IgD-negative memory B cell (primary cell): Measurements from ENCODE around the gene TMEM164. TPM values are rescaled to one million over a fixed set of nuclear protein-coding genes. Genes with fewer than 3 reads are reported as not detected.
A peak's percentile ranks its signal among the peaks of the same experiment; 100 is the strongest.

ENCODE experiments used
- H3K27ac Mint-ChIP-seq, 3 donors: one replicate each; pipeline ENCODE4 v1.8.0; 2020 to 2022; ENCODE audit warnings: mild to moderate bottlenecking in 3 of 3, mixed read lengths in 3 of 3, moderate library complexity in 1 of 3
- H3K27me3 Mint-ChIP-seq: one replicate; pipeline ENCODE4 v1.8.0; 2021; ENCODE audit warnings: mixed read lengths
- H3K36me3 Mint-ChIP-seq: one replicate; pipeline ENCODE4 v1.8.0; 2020; ENCODE audit warnings: mild to moderate bottlenecking, mixed read lengths
- H3K4me1 Mint-ChIP-seq, 3 donors: one replicate each; pipeline ENCODE4 v1.8.0; 2020 to 2022; ENCODE audit warnings: mixed read lengths in 3 of 3, mild to moderate bottlenecking in 1 of 3
- H3K4me3 Mint-ChIP-seq, 4 donors: one replicate each; pipeline ENCODE4 v1.8.0; 2020 to 2022; ENCODE audit warnings: mild to moderate bottlenecking in 4 of 4, mixed read lengths in 4 of 4, moderate library complexity in 3 of 4
- H3K9me3 Mint-ChIP-seq, 3 donors: one replicate each; pipeline ENCODE4 v1.8.0; 2020 to 2021; ENCODE audit warnings: mixed read lengths in 3 of 3, mild to moderate bottlenecking in 1 of 3
- polyA plus RNA-seq: library from polyadenylated mRNA; unstranded; fragments of 300-500 nt; fragmentation: Illumina TruSeq; gene quantifications from one replicate; pipeline ENCODE4 v1.2.3, GENCODE V29; 2021

Gene TMEM164
- polyA plus RNA-seq, 1 donor from 2014 or later, result 1.4 TPM

DNA sequence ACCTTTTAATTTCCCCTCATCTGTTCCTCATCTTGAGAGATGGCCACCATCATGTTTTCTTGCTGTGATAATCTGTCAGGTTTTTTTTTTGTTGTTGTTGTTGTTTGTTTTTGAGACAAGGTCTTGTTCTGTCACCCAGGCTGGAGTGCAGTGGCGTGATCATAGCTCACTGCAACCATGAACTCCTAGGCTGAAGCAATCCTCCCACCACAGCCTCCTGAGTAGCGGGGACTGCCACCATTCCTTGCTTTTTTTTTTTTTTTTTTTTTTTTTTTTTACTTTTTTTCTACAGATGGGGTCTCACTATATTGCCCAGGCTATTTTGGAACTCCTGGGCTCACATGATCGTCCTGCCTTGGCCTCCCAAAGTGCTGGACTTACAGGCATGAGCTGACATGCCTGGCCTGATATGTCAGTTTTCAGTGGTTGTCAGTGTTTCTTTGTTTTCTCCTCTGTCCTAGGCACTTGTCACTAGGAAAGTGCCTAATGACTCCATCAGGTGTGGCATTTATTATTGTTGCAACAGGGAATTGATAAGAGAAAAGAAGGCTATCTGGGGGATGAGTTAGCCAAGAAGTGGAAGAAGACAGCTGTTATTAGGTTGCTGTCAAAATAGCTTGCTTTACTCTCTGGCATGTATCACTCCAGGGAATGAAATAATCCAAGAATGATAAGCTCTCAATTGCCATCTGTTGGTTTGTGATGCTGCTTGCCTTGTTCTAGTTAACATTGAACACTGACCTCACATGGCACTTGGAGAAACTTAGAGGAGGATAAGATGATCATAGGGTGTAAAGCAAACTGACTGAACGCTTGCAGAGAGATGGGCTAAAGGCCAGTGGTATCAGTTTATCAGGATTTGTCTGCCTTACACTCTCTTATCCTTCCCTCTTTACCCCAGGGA lies 41.7 kb downstream of the TMEM164 start:
- Mint-ChIP-seq H3K27me3 (no peaks in the 10 kb centered on the region), H3K36me3 (peaks cover 2% of the 10 kb centered on the region), H3K9me3 (no peaks in the 10 kb centered on the region), H3K4me1 (peaks cover 5 to 10% (median 8%) of the 10 kb centered on the region in 3 donors), H3K4me3 (peak overlapping the region in 1 of 4 donors; percentile 4), H3K27ac (peak overlapping the region in 1 of 3 donors; percentile 36)

DNA sequence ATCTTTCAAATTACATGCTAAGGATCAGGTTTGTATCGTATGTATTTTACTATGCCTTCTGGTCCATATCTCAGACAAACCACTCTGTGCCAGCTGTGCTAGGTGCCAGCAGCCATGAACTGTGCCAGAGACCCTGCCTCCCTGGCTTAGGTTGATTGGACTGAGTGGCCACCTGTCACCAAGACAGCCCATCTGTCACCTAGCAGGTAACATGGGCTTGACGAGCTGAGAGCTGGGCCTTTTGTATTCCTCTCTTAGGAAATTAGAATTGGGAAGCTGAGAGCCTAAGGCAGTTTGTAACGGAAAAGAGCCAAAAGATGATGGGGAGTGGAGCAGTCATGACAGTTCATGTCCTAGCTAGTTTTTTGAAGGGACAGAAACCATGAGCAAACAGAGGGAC lies 42.5 kb downstream of the TMEM164 start:
- Mint-ChIP-seq H3K9me3 (no peaks in the 10 kb centered on the region), H3K27me3 (no peaks in the 10 kb centered on the region), H3K4me1 (peaks cover 5 to 10% (median 7%) of the 10 kb centered on the region in 3 donors), H3K27ac (no peak overlapping the region), H3K4me3 (no peak overlapping the region), H3K36me3 (peaks cover 2% of the 10 kb centered on the region)

DNA sequence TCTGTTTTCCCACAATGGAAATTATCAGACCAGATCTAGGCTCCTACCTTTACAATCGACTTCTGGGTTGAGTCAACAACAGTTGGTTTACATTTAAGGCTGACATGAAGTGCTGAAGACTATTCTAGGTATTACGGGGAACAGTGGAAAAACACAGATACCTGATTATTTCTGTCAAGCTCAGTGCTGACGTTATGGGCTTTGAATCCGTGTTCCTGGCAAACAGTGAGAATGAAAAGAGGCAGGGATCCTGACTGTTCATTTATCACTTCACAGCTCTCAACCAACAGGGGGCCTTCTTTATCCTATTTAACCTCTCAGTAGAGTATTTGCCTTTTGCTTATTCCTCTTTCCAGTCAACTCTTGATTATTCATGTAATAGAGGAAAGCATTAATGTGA lies 43.1 kb downstream of the TMEM164 start:
- H3K36me3 Mint-ChIP-seq, result peaks cover 2% of the 10 kb centered on the region
- no peak overlapping the region for H3K27ac Mint-ChIP-seq
- peaks cover 5 to 9% (median 7%) of the 10 kb centered on the region in 3 donors for H3K4me1 Mint-ChIP-seq
- no peaks in the 10 kb centered on the region for H3K27me3 Mint-ChIP-seq
- H3K4me3 Mint-ChIP-seq, result no peak overlapping the region
- H3K9me3 Mint-ChIP-seq, result no peaks in the 10 kb centered on the region

DNA sequence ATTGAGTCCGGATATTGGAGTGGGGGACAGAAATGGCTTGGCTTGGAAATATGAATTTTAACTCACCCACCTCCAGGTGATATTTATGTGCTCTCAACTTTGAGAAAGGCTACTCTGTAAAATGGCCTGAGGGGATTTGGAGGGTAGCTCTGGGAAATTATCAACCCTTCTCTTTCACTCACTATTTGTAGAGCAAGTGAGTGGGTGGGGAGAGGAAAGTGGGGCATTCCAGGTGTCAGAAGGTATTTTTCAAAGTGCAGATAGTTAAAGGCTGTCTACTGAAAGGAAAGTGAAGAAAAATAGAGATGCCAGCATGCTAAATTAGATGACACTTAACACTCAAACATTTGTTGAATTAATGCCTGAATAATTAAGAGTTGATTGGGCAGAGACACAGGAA lies 44.1 kb downstream of the TMEM164 start:
- no peaks in the 10 kb centered on the region for H3K9me3 Mint-ChIP-seq
- peaks cover 5 to 7% (median 6%) of the 10 kb centered on the region in 3 donors for H3K4me1 Mint-ChIP-seq
- H3K27me3 Mint-ChIP-seq, result no peaks in the 10 kb centered on the region
- H3K4me3 Mint-ChIP-seq, result no peak overlapping the region
- H3K27ac Mint-ChIP-seq, result no peak overlapping the region
- H3K36me3 Mint-ChIP-seq, result peaks cover 2% of the 10 kb centered on the region

DNA sequence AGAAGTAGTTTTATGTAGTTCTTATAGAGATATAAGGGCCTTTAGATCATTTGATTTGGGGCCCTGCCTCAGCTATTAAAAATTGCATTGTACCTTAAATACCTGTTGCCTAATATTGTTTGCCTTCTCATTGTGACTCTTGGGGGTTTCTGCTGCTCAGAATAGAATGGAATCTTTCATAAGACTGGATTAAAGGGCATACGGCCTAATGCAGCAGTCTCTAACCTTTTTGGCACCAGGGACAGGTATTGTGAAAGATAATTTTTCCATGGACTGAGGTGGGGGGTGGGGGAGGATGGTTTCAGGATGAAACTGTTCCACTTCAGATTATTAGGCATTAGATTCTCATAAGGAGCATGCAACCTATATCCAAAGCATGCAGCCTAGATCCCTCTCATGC lies 46.2 kb downstream of the TMEM164 start:
- Mint-ChIP-seq H3K4me1 (peaks cover 2 to 4% (median 3%) of the 10 kb centered on the region in 3 donors), H3K27ac (no peak overlapping the region), H3K36me3 (peaks cover 2% of the 10 kb centered on the region), H3K4me3 (no peak overlapping the region), H3K27me3 (no peaks in the 10 kb centered on the region), H3K9me3 (no peaks in the 10 kb centered on the region)

DNA sequence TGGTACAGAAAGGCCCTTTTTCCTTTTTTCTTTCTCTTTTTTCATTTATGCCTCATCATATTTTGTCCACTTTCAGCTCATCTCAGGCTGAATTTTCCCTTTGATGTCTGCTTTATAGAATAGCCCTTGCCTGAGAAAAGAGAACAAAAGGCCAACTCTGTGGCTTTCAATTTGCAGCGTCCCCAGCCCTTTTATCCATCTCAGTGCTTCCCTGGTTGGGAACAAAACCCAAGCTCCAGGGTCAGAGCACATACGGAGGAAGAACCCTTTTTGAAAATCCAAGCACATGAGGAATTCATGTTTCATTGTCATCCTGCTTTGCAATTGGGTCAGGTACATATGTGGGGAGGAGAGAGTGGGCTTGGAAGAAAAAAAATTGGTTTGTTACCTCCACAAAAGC lies 47.5 kb downstream of the TMEM164 start:
- no peaks in the 10 kb centered on the region for H3K9me3 Mint-ChIP-seq
- H3K36me3 Mint-ChIP-seq, result peaks cover 4% of the 10 kb centered on the region
- H3K27ac Mint-ChIP-seq, result no peak overlapping the region
- H3K4me3 Mint-ChIP-seq, result no peak overlapping the region
- peaks cover 2 to 6% (median 3%) of the 10 kb centered on the region in 3 donors for H3K4me1 Mint-ChIP-seq
- H3K27me3 Mint-ChIP-seq, result no peaks in the 10 kb centered on the region

DNA sequence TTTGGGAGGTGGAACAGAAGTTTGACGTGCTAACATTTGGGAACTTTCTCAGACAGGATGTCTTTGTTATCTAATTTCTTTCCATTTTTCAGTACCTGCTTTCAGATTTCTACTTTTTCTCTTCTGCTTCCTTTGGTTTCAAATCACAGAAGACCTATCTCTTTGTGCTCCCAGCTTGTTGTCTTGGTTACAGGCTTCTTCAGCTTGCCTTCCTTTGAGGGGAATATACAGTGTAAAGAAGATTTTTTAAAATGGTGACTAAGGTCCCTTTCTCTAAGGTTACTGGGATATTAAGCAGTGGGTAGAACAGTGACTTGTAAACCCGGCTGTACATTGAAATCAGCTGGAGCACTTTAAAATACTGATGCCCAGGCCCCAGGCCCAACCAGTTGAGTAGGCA lies 48.0 kb downstream of the TMEM164 start:
- Mint-ChIP-seq H3K36me3 (peaks cover 3% of the 10 kb centered on the region), H3K9me3 (no peaks in the 10 kb centered on the region), H3K4me1 (peaks cover 2 to 10% (median 3%) of the 10 kb centered on the region in 3 donors), H3K27me3 (no peaks in the 10 kb centered on the region), H3K4me3 (no peak overlapping the region), H3K27ac (no peak overlapping the region)

DNA sequence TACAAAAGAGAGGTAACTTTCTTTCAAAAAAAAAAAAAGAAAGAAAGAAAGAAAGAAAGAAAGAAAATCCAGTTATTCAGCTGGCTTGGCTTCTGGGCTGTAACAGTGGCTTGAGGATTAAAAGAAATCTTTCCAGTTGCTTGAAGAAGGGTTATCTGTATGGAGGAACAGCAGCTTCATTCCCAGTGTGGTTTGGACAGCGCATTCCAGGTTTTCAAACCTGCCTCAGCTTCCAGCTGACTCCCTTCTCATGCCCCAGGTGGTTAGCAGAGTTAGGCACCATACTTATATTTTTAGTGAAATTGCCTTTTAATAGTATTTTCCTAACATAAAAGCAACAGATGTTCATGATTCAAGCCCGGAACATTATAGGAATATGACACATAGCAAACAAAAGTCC lies 48.6 kb downstream of the TMEM164 start:
- no peaks in the 10 kb centered on the region for H3K9me3 Mint-ChIP-seq
- H3K36me3 Mint-ChIP-seq, result peaks cover 3% of the 10 kb centered on the region
- H3K4me3 Mint-ChIP-seq, result no peak overlapping the region
- H3K4me1 Mint-ChIP-seq, result peaks cover 3 to 14% (median 5%) of the 10 kb centered on the region in 3 donors
- H3K27me3 Mint-ChIP-seq, result no peaks in the 10 kb centered on the region
- H3K27ac Mint-ChIP-seq, result no peak overlapping the region

DNA sequence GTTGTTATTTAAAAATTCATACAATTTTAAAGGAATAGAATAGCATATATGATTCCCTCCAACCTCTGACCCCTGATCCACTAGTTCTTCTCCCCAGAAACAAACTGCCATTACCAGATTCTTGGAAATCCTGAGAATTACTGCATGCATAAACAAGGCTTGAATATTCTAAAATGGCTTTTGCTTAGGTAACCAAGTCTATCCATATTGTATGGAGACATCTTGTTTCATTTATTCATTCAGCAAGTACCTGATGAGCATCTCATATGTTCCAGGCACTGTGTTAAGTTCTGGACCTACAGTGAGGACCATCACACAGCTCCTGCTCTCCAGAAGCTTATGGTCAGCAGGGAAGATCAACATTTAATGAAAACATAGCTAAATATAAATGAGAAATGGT lies 49.4 kb downstream of the TMEM164 start:
- Mint-ChIP-seq H3K36me3 (peaks cover 3% of the 10 kb centered on the region), H3K4me3 (no peak overlapping the region), H3K27me3 (no peaks in the 10 kb centered on the region), H3K4me1 (peaks cover 3 to 14% (median 7%) of the 10 kb centered on the region in 3 donors), H3K27ac (no peak overlapping the region), H3K9me3 (no peaks in the 10 kb centered on the region)

DNA sequence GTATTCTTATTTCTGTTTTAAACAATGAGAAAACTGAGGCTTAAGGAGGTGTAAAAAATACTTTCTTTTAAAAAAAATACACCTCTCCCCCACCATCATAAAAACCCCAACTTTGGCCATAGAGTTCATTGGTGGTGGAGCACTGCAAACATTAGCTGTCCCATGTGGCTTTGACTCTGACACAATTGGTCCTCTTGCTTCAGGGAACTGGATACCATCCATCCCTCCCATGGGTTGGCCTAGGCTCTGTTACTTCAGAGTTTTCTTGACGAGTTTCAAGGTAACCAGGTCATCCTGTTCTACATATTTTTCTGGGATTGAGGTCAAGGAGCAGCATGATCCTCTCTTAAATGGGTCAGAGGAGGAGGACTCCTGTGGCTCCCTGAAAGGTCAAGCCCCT lies 50.5 kb downstream of the TMEM164 start:
- H3K4me3 Mint-ChIP-seq, result no peak overlapping the region

DNA sequence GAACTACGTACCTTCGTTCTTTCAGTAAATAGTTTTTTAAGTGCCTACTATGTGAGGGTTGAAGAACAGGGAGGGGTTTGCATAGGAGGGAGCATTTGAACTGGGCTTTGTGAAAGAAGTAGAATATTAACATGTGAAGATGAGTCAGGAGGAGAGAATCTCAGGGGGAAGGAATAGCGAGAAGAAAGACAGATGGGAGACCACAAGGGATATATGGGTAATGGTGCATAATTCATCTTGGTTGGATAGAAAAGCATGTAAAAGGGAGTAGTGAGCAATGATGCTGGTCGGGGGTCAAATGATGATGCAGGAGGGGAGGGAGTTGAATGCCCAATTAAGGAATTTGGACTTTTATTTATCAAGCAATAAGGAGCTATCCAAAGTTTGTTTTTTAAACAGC lies 52.7 kb downstream of the TMEM164 start:
- H3K36me3 Mint-ChIP-seq, result peaks cover 6% of the 10 kb centered on the region
- H3K4me1 Mint-ChIP-seq, result peaks cover 2 to 14% (median 6%) of the 10 kb centered on the region in 3 donors
- H3K4me3 Mint-ChIP-seq, result no peak overlapping the region
- H3K27me3 Mint-ChIP-seq, result no peaks in the 10 kb centered on the region
- no peaks in the 10 kb centered on the region for H3K9me3 Mint-ChIP-seq
- no peak overlapping the region for H3K27ac Mint-ChIP-seq

More for the DNA sequence above, 50.5 kb downstream of the TMEM164 start:
- H3K27me3 Mint-ChIP-seq, result no peaks in the 10 kb centered on the region
- no peaks in the 10 kb centered on the region for H3K9me3 Mint-ChIP-seq
- H3K27ac Mint-ChIP-seq, result no peak overlapping the region
- peaks cover 3 to 14% (median 8%) of the 10 kb centered on the region in 3 donors for H3K4me1 Mint-ChIP-seq
- H3K36me3 Mint-ChIP-seq, result peaks cover 6% of the 10 kb centered on the region

DNA sequence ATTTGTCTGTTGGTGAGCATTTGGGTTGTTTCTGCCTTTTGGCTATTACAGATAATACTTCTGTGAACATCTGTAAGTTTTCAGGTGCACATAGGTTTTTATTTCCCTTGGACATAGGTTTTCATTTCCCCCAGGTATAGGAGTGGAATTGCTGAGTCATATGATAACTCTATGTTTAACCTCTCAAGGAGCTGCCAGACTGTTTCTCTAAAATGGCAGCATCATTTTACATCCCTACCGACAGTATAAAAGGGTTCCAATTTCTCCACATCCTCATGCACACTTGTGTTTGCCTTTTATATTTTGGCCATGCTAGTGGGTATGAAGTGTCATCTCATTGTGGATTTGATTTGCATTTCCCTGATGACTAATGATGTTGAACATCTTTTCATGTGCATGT lies 53.5 kb downstream of the TMEM164 start:
- Mint-ChIP-seq H3K4me1 (peaks cover 2 to 14% (median 6%) of the 10 kb centered on the region in 3 donors), H3K9me3 (no peaks in the 10 kb centered on the region), H3K4me3 (no peak overlapping the region), H3K27me3 (peaks cover 2% of the 10 kb centered on the region), H3K27ac (no peak overlapping the region), H3K36me3 (peaks cover 6% of the 10 kb centered on the region)

DNA sequence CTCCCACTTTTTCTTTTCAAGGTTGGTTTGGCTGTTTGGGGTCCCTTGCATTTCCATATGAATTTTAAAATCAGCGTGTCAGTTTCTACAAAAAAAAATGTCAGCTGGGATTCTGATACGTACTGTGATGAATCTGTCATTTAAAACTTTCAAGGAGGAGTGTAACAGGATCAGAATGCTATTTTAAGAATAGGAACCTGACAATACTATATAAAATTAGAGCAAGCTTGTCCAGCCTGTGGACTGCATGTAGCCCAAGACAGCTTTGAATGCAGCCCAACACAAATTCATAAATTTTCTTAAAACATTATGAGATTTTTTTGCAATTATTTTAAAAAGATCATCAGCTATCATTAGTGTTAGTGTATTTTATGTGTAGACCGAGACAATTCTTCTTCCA lies 56.5 kb downstream of the TMEM164 start:
- Mint-ChIP-seq H3K9me3 (peaks cover 0 to 3% (median 0%) of the 10 kb centered on the region in 3 donors), H3K4me1 (peaks cover 4 to 13% (median 11%) of the 10 kb centered on the region in 3 donors), H3K36me3 (peaks cover 3% of the 10 kb centered on the region), H3K4me3 (no peak overlapping the region), H3K27me3 (peaks cover 2% of the 10 kb centered on the region), H3K27ac (no peak overlapping the region)

DNA sequence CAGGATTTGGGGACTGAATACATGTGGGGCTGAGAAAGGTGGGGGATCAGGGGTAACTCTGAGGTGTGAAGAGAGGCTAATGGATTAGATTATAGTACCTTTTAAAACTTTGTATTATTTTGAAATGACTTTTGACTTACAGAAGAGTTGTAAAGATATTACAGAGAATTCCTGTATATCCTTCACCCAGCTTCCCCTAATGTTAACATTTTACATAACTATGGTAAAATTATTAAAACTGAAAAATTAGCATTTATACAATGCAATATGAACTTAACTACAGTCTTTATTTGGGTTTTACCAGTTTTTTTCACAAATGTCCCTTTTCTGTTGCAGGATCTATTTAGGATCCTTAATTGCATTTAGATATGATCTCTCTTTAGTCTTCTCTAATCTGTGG lies 57.4 kb downstream of the TMEM164 start:
- Mint-ChIP-seq H3K4me3 (no peak overlapping the region), H3K36me3 (peaks cover 3% of the 10 kb centered on the region), H3K27ac (no peak overlapping the region), H3K4me1 (peaks cover 4 to 12% (median 11%) of the 10 kb centered on the region in 3 donors), H3K27me3 (peaks cover 2% of the 10 kb centered on the region), H3K9me3 (peaks cover 0 to 3% (median 0%) of the 10 kb centered on the region in 3 donors)

DNA sequence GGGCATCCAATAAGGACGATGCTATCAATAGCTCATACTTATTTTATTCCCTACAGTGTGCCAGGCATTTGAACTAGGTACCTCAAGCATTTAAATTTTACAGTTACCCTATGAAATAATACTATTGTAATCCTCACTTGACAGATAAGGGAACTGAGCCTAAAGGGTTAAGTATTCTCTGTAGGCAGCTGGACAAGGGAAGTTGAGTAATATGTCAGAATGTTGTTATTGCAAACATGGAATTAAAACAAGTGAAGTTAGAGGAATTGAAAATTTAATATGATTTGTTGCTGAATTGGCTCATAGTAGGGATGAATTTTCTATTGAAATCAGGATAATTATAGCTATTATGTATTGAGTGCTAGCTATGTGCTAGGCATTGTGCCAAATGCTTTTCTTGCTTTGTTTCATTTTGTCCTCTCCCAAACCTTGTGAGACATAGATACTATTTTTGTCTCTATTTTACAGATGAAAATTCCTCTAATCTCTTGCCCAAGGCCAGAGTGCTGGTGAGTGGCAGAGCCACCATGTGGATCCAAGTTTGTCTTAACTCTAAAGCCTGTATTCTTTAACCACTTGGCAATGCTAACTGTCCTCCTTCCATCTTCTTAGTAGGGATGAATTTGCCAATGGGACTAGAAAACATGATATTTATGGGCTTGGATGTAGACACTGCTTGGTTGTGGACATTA lies 58.1 kb downstream of the TMEM164 start:
- Mint-ChIP-seq H3K4me1 (peaks cover 4 to 11% (median 8%) of the 10 kb centered on the region in 3 donors), H3K9me3 (peaks cover 0 to 3% (median 0%) of the 10 kb centered on the region in 3 donors), H3K36me3 (peaks cover 3% of the 10 kb centered on the region), H3K27me3 (peaks cover 2% of the 10 kb centered on the region), H3K27ac (no peak overlapping the region), H3K4me3 (no peak overlapping the region)
